ENCODE results near the gene F10.
"Not testable (repeated sequence)": the region's sequence is repeated elsewhere in the genome, so short reads cannot be mapped to it uniquely, and the experiment has no call there.

F10 gene

DNA sequence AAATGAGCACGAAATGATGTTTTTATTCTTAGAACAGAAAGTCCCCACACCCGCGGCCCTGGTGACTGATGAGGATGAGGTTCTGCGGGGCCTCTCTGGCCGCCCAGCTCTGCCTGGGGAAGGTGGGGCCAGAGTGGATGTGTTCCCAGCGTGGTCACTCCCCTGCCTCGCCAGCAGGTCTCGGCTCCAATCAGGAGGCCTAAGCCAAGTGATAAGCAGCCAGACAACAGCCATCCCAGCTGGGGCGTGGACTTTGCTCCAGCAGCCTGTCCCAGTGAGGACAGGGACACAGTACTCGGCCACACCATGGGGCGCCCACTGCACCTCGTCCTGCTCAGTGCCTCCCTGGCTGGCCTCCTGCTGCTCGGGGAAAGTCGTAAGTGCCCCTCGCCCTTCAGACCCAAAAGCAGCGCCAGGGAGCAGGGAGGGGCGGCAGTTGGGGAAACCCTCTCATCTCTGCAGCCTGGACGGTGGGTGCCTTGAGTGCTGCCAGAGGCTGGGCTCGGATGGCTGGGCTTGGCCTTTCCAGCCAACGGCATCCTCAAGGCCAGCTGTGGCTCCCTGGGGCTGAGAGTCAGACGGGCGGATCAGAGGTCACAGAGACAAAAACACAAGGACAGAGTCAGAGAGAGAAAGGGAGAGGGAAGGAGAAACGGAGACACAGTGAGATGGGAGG is at the start of gene F10:
F10 (plus strand) TSS at position 250 of the 676 bp plus-strand sequence; CDS start at position 307, 57 bp downstream.
- DNase-seq: no peak

DNA sequence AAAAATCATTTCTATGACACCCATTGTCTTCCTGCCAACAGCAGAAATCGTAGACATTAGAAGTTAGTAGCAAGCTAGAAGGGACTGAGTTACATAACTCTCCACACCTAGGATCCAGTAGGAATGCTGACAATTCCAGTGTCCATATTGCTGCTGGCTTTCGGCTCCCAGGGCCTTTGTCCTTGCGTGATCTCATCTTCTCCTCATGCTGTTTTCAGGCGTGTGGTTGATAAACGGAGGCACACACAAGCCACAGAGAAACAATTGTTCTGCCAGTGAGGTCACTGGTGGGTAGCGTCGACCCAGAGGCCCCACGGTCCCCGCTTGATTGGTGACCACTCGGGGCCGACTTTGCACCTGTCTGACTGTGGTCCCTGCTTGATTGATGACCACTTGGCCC is 48.7 kb upstream of the F10 start:
- DNase-seq: no peak

- DNase-seq: no peak
Observed at GRCh38 chr13:113074401-113074800, 48.2 kb upstream of the F10 start.

GRCh38 chr13:113074876-113075275 is 47.7 kb upstream of the F10 start:
- DNase-seq: no peak

- no peak for DNase-seq
Observed at GRCh38 chr13:113075711-113076110, 46.9 kb upstream of the F10 start.

- DNase-seq: no peak
Observed at GRCh38 chr13:113076681-113077401, 45.8 kb upstream of the F10 start.

GRCh38 chr13:113077566-113077952 is 45.0 kb upstream of the F10 start:
- no peak for DNase-seq

GRCh38 chr13:113077953-113078901 is 44.4 kb upstream of the F10 start:
- DNase-seq: no peak

DNA sequence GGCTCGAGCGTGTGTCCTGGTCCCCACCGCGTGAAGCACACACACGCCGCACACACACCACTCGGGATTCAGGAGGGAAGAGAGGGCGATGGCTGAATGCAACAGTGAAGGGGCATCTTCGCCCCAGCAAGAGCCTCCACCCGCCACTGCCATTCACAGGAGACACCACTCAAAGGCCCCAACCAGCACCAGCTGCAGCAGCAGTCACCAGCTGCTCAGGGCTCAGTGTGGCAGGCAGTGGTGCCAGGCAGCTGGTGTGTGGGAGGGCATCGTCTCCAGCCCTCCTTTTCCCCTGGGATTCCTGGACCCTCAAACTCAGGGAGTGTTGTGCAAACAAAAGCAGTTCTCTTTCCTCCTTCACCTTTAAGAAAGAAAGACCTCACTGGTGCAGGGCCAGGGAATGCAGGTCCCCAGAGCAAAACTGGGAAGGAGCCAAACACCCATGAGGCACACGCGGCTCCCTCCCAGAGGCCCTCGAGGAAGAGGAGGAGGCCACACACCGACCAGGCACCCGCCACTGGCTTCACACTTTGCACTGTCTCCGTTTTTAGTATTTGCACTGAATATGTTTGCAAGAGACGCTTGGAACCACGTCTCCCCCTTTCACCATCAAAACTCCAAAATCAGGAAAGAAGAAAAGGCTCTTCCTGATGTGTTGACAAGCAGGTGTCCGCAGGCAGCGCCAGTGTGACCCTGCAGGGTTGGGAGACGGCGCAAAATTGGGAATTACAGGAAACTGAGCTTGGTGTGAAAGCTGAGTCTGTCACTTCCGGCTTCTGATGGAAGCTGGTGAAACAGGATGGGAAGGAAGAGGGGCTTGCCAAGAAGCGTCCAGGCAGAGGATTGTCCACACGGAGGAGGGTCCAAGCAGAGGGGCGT is 43.5 kb upstream of the F10 start:
- DNase-seq: no peak

DNA sequence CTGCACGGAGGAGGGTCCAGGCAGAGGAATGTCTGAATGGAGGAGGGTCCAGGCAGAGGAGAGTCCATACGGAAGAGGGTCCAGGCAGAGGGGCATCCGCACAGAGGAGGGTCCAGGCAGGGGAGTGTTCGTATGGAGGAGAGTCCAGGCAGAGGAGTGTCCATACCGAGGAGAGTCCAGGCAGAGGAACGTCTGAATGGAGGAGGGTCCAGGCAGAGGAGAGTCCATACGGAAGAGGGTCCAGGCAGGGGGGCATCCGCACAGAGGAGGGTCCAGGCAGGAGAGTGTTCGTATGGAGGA is 42.9 kb upstream of the F10 start:
- DNase-seq: not testable (repeated sequence)

DNA sequence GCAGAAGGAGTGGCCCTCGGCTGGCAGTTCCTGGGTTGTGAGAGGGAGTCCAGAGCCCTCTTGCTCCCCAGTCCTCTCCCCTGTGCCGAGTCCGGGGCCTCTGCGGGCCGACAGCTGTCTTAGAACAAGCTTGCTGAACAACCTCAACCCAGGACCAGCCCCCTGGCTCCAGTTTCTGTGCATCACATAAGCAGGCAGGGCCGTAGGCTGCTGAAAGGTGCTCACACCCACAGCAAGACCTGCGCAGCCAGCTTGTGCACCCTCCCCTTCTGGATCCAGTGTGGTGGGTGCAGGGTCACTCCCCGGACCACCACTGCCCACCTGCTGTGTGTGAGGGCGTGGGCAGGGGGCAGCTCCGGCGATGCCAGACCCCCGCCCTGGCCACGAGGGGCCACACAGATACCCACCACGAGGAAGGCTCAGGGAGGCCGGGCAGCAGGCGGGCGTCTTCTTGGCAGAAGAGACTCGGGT is 42.2 kb upstream of the F10 start:
- no peak for DNase-seq

DNA sequence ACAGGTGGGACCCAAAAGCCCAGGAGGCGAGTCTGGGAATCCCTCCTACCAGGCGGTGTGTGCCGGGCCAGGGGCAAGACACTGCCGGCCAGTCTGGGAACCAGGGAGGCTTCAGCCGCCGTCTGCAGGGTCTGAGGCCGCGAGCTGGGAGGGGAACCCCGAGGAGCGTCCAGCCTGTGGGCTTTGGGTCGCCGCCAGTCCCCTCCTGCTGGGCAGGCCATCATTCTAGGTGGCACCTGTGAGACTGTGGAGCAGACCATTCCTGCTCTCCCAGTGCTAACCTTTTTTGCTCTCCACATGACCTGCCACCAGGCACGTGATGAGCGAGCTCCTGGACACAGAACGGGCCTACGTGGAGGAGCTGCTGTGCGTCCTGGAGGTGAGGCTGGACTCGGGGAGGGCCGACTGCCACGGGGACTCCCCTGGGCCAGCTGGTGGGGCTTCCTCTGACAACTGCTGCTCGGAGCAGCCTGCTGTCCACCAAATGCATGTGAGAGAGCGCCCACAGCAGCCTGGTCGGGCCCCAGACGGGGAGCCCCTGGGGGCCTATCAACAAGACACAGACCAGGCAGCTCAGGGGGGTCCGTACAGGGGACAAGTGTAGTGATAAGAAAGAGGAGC is 41.6 kb upstream of the F10 start:
- no peak for DNase-seq

- no peak for DNase-seq
Observed at GRCh38 chr13:113082198-113083021, 40.2 kb upstream of the F10 start.

DNA sequence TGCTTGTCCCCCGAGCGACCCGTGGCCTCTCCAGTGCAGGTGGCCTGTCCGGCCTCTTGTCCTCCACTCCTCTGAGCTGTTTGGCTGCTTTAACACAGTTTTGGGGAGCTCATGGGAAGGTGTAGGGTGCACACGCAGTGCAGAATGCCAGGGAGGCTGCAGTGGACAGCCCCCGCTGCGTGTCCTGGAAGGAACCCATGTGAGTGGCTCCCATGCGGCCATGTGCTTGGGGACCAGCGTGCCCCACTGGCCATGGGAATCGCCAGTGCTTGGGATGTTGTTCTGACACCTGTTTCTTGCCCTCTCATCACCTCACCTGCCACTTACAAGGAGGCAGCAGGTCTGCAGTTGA is 39.6 kb upstream of the F10 start:
- no peak for DNase-seq

DNA sequence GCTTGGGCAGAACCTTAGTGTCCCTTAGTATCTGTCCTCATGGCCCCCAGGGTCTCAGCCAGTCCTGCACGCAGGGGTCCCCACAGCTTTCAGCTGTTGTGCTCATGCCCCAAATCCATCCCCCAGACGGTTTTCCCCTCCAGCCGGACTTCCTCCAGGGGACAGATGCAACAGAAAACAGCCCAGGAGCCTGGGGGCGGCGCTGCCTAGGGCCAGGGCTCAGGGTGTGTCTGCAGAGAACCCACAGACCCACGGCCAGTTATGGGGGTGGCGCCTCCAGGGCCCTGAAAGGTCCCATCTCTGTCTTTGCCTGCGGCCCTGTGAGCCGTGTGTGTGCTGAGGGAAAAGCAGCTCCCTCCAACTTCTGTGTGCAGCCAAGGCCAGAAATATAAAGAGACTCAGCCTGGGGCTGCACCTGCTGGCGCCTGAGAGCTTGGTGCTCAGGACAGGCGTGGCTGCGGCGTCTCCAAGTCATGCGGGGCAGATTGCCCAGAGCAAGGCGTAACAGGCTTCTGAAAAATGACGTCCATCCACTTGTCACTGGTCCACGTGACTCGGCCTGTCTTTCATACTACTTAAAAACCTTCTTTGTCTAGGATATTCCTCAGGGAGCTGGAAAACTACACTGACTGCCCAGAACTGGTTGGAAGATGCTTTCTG is 39.1 kb upstream of the F10 start:
- DNase-seq: no peak

GRCh38 chr13:113084094-113084942 is 38.3 kb upstream of the F10 start:
- DNase-seq: no peak

DNA sequence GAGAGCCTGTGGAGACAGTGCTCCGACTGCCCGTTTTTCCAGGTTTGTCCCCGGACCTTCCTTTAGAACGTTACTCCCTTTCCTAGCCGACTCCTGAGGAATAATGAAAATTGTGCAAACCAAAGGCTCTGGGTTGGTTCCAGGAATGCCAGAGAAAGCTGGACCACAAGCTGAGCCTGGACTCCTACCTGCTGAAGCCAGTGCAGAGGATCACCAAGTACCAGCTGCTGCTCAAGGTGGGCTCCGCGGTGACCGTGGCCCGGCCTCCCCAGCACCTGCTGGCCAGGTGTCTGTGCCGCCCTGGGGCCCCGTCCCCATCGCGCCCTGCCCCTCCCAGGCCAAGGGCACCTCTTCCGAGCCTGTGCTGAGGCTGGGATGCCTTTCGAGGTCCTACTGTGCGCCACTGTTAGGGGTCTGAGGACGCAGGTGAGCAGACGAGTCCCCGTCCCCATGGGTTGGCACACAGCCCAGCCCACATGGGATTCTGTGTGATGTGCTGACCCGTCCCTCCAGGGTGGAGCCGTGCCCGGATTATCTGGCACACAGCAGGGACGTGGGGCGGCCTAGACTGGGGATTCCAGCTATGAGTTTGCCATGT is 37.6 kb upstream of the F10 start:
- no peak for DNase-seq

DNA sequence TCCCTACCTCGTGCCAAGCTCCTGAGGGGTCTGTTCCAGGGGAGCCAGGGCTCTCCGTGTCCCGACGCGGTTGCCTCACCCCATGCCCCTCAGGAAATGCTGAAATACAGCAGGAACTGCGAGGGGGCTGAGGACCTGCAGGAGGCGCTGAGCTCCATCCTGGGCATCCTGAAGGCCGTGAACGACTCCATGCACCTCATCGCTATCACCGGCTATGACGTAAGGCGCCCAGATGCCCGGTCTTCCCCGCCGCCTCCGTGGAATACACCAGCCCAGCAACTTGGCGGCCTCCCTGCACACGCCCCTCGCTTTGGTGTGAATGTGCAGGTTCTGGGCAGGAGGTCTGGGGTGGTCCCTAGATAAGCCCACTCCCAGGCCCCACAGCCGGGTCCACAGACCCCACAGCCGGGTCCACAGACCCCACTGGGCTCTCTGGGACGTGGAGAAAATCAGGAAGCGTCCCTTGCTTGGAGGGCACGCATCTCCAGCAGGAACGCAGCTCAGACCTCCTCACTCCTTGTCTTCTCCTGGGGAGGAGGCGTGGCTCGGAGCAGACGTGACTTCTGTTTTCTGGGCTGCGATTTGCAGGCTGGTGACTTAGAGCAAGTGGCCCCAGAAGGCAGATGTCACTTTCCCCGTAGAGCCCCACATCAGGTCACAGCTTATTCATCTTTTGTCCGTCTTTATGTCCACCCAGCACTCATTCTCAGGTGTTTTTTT is 36.4 kb upstream of the F10 start:
- DNase-seq: no peak

Measured in OCI-M1 (cell line).